Stromal cell of bone marrow (primary cell): ENCODE measurements around the gene ISCA2.

Source experiments
- DNase-seq: peaks from one replicate; pipeline ENCODE4 v3.0.0-alpha.2; 2012; ENCODE audit warnings: low read depth

ISCA2 gene

DNA sequence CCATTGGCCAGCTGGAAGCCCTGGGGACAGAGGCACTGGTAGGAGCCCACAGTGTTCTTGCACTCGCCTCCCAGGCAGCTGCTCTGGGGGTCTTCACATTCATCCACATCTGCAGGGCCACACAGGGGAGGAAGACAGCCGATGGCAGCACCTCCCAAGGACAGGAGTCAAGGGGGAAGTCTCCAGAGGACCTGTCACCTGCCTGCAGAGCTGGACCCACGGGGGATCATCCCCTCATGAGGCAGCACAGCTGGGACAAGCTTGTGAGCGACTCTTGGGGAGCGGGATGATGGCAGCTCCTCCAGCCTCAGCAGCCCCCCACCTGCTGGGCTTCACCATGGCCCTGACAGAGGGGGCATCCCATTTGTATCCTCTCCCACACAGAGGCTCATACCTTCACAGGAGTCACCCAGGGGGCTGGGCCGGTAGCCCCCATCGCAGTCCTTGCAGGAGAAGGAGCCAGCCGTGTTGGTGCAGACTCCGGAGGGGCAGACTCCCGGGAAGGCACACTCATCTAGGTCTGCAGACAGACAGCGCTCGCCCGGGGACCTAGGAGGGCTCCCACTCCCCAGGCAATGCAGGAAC is 15.4 kb downstream of the ISCA2 start:
- DNase-seq: no peak

DNA sequence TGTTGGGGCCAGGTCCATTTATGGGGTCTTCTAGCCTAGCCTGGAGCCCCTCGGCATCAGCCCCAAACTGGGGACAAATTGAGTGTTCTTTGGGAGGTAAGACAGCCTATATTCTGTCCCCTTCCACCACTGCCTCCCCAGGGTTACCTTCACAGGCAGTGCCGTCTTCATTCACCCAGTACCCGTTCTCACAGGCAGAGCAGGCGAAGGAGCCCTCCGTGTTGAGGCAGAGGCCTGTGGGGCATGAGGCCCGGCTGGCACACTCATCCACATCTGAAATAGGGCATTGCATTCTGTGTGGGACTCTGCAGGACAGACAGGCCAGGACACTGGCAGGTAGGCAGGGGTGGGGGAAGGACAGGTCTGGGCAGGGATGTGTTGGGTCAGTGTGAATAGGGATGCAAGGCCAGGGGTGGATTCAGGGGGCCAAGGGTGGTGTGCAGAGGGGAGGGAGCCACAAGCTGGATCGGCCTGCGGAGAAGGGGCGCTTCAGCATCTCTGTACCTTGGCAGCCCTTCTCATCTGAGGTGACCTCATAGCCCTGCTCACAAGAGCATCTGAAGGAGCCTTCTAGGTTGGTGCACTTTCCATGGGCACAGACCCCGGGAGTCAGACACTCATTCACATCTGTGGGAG is 16.1 kb downstream of the ISCA2 start:
- DNase-seq: no peak

DNA sequence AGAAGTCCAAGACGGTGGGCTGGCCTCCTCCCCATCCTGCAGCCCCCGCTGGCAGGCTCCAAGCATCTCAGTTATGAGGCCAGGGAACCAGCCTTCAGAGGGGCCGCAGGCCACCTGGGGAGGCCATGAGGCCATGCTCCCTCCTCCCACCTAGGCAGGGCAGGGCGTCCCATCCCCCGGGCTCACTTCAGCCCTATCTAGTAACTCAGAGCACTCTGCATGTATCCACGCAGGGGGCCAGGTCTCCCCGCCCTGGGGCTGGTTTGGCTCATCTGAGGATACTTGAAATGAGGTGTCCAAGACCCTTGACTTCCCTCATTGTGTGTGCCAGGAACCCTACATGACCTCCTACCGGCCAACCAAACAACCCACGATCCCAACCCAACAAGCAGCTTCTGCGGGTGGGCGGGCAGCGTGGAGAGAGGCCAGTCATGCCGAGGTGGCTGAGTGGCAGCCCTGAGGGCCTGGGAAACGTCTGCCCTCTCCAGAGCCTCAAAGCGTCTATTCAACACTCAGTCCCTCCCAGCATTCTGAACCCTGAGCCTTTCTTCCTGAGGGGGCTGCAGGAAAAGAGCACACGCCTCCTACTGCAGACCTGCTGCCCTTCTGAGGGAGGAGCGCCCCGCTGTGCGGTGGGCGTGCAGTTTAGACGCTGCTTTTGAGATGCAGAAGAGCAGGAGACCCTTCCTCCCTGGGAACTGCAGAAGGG is 16.8 kb downstream of the ISCA2 start:
- DNase-seq: no peak

DNA sequence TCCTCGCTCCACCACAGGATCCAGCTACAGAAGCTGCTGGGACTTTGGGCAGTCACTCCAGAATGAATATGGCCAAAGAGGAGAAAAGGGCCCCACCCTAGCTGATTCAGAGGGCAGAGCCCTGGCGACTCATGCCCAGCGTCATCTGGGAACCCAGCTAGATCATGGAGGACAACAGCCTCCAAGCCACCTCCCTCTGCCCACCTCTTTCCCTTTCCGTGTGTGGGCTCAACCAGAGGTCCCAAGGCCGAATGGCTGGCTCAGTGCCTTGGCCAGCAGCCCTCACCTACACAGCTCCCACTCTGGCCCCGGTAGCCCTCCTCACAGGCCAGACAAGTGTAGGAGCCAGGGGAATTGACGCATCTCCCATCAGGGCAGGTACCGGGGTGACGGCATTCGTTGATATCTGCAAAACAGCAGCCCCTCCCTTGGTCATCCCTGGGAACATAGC is 17.4 kb downstream of the ISCA2 start:
- peak; percentile 84 for DNase-seq

DNA sequence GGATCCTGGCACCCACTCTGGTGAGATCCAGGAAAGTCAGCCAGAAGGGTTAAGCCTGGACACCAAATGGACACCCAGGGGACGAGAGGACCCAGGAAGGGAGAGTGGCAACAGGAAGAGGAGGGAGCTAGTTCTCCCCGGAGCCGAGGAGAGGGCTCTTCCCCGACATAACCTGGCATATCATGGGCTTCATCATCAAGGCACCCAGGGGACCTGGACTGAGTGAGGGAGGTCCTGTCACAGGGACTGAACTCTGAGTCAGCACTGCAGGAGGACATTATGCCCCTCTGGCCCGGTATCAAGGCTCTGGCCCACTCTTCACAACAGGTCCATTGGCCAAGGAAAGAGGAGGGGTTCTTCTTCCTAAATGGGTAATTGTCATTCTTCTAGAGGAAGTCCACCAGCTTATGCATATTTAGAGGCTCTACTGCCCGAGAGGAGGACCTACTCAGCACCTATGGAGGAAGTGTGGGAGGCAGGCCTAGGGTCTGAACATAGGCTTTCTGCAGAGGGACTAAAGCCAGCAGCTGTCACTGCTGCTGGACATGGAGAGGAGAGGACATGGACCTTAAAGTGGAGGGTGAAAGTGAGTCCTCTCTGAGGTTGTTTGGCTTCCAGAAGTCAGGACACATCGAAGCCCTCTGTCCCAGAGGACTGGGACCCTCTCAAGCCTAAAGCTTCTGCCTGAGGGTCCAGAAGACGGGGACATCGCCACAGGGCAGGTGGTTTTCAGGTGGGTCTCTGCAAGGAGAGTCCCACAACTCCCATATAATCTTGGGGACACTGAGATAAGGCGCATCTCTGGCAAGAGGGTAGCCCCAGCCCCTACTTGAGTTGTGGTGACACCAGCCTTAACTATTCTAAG is 18.6 kb downstream of the ISCA2 start:
- no peak for DNase-seq

DNA sequence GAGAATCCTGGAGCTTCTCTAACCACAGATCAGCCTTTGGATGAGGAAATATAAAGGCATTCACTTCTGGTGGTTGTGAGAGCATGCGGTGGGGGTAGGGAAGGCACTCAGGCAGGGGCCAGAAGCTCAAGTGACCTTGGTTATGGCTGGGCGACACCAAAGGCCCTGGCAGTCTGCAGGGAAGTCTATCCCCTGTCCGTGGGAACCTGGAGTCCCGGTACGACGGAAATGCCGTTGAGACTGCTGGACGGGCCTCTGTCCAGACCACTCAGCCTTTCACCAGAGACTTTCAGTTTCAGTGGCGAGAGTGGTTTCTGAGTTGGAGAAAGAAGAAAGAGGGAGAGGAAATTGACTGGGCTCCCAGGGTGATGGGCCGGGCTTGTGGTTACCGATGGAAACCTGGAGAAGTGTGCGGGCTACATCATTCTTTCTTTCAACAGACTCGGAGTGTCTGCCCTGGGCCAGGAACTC is 20.9 kb downstream of the ISCA2 start:
- peak; percentile 90 for DNase-seq

DNA sequence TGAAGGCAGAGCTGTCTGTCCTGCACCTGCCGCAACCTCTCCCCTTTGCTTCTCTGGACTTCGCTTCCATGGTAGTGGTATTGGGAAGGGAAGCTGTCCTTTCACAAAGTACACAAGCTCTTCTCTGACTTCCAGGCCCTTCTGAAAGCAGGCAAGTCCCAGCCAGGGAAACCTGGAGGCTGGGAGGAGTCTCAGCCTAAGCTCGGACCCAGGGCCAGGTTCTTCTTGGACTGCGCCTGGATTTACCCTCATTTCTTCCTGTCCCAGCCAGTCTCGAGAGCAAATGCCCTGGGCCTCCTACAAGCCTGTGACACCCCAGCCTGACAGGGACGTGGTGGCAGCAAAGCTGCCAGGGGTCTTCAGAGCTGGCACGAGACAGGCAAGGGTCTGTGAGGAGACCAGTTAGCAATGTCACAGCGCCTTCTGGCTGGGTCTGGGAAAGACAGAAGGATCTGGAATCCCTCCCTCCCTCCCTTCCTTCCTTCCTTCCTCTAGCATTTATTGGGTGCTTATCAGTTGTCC is 22.4 kb downstream of the ISCA2 start:
- no peak for DNase-seq

DNA sequence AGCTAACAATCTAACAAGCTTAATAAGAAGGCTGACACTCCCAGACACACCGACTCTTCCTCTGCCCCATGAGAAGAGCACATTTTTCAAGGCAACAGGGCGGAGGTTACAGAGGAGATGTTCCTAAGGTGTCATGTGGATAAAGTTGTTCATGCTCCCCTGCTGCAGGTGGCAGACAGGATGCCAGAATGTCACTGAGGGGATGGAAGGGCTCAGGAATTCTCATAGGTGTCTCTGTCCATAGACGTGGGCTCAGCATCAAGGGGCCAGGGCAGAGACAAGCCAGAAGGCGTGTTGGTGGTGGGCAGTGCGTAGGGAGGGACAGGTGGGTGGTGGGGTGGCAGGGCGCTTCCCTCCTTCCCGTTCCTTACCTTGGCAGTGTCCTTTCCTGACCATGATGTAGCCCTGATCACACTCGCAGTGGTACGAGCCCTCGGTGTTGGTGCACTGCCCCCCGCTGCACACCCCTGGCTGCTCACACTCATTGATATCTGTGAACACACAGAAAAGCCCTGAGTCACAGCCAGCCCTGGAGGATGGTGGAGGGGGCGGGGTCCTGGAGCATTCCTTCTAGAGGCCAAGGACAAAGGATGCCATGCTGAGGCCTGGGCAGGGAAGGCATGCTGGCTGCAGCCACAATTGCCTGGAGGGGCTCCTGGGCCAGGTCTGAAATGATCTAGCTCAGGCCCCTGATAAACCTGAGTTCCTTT is 23.0 kb downstream of the ISCA2 start:
- DNase-seq: no peak

DNA sequence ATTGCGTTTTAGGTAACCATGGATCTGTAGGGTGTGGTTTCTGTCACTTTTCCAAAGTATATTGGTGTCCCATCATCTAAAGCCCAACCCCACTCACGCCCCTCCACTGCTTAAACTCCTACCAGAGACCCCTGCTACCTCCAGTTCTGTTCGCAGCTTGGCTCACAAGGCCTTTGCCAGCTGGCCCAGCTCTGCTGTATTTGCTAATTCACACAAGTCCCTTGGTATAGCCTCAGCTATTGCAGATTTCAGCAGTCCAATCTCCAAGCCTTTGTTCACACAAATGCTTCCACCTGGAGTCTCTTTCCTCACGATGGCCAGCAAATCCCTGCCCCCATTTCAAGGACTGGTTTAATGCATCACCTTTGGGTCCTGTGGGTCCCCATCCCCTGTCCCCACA is 24.2 kb downstream of the ISCA2 start:
- DNase-seq: no peak

DNA sequence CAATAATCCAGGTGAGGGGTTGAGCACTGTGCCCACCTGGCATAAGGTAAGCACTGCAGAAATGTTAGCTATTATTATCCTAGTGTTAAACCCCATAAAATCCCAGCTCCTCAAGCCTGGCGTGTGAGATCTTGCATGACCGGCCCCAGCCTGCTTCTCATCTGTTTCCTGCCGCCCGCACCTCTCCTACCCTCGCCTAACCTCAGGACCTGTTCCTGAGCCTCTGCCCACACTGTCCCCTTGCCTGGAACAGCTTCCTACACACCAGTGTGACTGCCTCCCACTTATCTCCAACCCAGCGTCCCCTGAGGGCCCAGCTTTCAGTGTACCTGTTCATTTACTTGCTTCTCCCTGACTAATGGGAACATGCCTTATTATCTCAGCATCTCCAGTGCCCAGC is 24.7 kb downstream of the ISCA2 start:
- no peak for DNase-seq

DNA sequence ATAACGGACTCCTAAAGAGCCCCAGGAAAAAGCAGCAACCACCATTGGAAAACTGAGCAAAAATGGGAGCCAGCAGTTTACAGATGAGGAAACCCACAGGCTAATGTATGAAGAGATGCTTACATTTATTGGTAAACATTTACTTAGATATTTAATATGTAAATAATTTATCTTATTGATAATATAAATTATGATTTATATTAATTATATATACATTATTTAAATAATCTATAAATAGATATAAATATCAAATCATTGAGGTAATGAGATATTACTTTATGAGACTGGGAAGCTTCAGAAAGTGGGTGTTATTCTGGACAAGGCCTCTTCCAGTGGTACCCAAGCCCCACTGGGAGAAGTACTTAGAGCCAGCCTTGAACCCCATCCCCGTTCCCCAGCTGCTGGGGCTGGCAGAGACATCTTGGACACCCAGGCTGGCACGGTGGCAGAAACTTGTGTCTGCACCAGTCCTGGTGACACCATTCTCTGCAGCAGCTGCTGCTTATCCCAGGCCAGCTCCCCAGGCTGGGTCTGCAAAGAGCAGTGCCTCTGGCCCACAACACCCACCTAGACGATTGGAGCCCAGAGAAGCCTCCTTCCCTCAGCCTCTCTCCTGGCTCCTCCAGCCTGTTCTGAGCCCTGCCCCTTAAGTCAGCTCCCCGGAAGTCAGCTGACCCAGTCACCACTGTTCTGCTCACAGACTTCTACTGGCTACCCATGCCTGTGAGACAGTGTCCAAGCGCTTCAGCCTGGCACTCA is 25.9 kb downstream of the ISCA2 start:
- DNase-seq: no peak

DNA sequence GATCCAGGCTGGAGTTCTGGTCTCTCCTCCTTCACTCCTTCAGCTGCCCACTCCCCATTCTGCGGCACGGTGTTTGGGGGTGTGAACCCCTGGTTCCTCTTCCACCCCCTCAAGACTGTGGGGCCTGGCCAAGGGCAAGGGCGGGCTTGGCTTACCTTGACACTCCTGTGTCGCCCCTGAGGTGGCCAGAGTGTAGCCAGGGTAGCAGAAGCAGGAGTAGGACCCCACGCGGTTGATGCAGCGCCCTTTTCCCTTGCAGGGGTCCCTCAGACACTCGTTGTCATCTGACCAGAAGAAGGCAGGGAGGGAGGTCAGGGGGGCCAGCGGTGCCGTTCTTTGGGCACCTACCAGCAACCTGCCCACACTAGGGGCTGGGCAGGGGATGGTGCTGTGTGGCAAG is 28.2 kb downstream of the ISCA2 start:
- no peak for DNase-seq

DNA sequence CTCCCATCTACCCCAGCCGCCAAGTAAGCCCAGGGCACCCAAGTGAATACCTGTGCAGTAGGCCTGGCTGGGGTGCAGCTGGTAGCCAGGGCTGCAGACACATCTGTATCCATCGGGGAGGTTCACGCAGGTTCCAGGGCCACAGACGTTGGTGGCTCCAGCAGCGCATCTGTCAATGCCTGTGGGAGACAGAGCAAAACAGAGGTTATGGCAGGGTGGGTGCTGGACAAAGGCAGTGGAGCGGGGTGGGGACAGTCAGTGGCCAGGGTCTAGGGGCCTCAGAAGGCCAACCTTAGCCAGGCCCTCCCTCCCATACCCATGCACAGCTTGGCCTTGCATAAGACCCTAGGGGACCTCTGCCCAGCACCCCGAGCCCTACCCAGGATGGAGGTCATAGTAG is 29.2 kb downstream of the ISCA2 start:
- no peak for DNase-seq

DNA sequence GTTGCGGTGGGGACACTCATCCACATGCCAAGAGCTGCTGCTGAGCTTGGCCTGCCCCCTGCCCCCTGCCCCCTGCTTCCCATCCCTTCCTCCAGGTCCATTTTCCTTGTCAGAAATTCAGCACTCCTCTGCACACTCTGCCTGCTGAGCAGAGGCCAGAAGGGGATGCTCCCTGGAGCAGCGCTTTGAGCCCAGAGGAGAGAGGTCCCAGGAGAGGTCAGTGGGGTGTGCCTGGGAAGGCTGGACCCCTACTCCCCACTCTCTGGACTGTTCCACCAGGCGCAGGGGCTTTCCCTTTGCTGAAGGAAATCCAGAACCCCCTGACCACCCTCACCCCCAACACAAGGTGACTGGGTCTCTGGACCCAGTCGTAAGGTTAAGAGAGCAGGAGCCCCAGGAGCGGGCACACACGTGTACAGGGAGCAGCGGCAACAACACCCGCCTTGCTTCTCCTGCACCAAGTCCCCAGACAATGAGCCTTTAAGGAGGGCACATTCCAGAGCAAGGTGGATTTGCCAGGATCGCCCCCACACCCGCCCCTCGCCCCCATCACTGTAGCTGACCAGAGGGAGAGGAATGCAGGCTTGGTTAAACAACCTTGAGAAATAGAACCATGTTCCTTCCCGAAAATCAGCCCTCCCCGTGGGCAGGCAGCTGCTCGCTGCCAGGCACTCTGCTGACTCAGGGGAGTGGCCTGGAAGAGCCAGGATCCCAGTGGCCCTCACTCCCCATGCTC is 30.7 kb downstream of the ISCA2 start:
- DNase-seq: no peak

DNA sequence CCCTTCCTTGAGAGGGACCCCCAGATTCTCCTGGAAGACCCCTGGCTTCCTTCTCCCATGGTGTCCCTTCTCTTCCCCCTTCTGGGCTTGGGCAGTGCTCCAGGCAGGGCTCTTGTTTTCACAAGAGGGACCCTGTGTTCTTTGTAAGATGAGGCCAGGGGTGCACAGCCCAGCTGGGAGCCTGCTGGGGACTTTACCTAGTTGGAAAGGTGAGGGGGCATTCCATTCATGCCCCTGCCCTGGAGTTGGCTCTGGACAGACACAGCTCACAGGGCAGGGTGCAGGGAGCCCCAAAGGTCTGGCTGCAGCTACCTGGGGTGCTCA is 31.2 kb downstream of the ISCA2 start:
- DNase-seq: no peak

DNA sequence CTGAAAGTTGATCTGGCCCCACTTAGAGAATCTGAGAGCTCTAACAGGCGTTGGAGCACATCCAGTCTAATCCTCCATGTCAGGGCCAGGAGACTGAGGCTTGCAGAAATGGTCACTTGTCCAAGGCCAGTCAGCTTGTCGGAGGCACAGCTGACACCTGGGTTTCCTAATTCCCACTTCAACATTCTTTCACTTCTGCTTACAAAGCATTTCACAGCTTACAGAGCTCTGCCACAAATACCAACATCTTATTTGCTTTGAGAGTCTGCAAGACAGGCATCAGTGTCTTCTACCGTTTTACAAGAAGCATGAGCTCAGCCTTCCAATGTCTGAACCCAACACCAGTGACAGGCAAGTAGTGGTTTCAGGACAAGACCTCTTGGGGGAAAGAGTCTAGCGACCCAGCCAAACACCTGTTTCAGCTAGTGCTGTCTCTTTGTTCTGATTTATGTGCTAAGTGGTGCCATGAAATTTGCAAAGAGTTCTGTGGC is 31.8 kb downstream of the ISCA2 start:
- DNase-seq: no peak

DNA sequence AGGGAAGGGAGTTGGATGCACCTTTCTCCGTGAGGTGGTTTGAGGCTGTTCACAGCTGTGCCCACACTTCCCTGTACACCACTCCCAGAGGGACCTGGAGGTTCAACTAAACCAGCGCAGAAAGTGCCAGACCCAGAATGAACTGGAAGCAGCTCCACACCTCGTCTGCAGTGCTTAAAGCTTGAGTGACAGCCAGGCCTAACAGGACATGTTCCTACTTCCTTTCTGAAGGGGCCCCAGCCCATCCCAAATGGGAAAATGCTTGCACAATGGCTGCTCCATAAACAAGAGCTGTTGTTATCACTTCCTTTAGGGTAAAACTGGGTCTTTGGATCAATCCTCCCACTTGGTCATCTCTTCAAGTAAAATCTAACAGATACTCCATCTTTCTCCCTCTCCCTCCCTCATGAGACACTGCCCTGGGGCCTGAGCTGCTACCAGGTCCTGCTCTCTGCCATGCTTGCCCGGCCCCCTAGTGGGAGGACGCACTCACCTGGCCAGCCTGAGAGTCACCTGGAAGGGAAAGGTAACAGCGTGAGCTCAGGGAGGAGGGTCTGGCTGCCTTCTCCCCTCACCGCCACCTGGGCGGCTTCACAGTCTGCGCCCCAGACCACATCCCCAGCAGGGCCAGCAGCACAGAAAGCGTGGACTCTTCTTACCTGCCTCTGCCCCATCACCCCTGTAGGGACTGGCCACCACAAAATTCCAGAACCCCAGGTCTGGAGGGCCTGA is 33.5 kb downstream of the ISCA2 start:
- DNase-seq: no peak

DNA sequence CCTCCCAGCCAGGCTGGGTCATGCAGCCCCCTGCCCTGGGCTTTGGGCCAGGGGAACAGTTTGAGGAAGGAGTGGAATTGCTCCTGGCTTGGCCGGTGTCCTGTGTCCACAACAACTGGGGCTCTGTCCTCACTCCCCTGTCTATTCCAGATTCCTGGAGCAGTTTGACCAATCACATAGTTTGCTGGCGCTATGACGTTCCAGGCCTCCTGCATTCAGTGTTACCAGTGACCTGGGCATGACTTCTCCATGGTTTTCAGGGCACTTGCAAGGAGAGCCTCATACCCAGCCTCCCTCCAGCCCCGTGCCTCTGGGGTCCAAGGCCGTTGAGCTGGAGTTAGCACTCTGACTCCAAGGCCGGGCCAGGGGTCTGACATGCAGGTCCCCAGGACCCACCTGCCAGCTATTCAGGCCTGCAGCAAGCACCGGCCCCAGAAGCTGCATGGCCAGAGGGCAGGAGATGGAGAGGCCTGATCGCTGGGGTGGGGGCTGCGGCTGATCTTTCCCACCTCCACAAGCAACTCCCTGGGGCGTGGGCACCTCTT is 34.2 kb downstream of the ISCA2 start:
- no peak for DNase-seq

DNA sequence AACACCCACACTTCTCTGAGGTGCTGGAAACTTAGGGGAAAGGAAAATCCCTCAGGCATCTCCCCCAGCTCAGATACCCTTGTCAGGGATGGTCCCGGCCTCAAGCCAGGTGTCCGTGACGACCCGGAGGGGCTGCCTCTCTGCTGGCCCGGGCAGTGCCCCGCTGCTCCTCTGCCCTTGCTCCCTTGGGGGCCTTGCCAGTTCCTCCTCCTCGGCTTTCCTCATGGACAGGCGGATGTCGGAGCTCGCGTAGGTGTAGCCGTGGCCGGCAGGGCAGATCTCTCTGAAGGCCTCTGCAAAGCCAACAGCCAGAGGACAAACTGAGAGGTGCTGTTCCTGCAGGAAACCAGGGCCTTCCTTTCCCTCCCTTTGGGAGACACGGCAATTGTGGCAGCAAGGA is 34.8 kb downstream of the ISCA2 start:
- no peak for DNase-seq
